Measurements from ENCODE around the gene NLRP10.

NLRP10 gene

GRCh38 chr11:7969756-7970646, 4.8 kb upstream of the NLRP10 start (continued):
- no peak for TF ChIP-seq TCF7L2 (IDR thresholded peaks at IDR 0.05; ENCODE audit: borderline replicate concordance, low read depth, low read length)
- TF ChIP-seq ZNF521 (tag by site-specific recombination; IDR thresholded peaks at IDR 0.05): no peak
- TF ChIP-seq ZNF23 (tag by site-specific recombination; IDR thresholded peaks at IDR 0.05; ENCODE audit: borderline replicate concordance): no peak
- TF ChIP-seq, protein P1, sequence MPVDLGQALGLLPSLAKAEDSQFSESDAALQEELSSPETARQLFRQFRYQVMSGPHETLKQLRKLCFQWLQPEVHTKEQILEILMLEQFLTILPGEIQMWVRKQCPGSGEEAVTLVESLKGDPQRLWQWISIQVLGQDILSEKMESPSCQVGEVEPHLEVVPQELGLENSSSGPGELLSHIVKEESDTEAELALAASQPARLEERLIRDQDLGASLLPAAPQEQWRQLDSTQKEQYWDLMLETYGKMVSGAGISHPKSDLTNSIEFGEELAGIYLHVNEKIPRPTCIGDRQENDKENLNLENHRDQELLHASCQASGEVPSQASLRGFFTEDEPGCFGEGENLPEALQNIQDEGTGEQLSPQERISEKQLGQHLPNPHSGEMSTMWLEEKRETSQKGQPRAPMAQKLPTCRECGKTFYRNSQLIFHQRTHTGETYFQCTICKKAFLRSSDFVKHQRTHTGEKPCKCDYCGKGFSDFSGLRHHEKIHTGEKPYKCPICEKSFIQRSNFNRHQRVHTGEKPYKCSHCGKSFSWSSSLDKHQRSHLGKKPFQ (tag by site-specific recombination; IDR thresholded peaks at IDR 0.05): no peak

DNA sequence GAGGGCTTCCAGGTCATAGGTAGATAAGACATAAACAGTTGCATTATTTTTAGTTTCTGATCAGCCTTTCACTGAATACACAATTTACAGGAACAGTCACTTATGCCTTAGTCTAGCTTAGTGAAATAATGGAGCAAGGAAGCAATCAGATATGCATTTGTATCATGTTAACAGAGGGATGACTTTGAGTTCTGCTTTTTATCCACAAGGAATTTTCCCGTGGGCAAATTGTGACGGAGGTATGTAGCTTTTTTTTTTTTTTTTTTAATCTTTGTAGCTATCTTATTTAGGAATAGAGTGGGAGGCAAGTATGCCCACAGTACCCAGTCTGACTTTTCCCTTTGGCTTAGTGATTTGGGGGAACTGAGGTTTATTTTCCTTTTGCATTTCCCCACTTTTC, 3.4 kb upstream of the NLRP10 start:
- Histone ChIP-seq H3K27ac (ENCODE audit: extremely low read depth, low read depth, low read length) (no peak overlapping the region), H3K4me3 (ENCODE audit: low read depth, low read length) (no peak overlapping the region), H3K4me1 (ENCODE audit: control insufficient read depth, insufficient read depth, low read length) (no peaks in the 10 kb centered on the region), H3K36me3 (ENCODE audit: control insufficient read depth in 2 of 2, insufficient read depth in 1 of 2, low read length in 2 of 2) (no peaks in the 10 kb centered on the region), H3K9me3 (ENCODE audit: control insufficient read depth, insufficient read depth, low read depth, low read length) (no peaks in the 10 kb centered on the region)
- ChIA-PET POLR2A (interaction anchor here (1.3 kb wide), 1 partner anchor 18 kb away, joined by 3 read pairs; the partner anchor contains the start of gene EIF3F), CTCF (interaction anchor here (1.1 to 2.2 kb wide), 2 partner anchors 18 to 76 kb away, joined by 8 read pairs; partner anchors contain the start of gene EIF3F)
- no peak for TF ChIP-seq PATZ1 (tag by site-specific recombination; IDR thresholded peaks at IDR 0.05)
- no peak for TF ChIP-seq ZNF701 (tag by site-specific recombination; IDR thresholded peaks at IDR 0.05)
- no peak for TF ChIP-seq ZNF155 (tag by site-specific recombination; IDR thresholded peaks at IDR 0.05)
- TF ChIP-seq ZNF629 (tag by site-specific recombination; IDR thresholded peaks at IDR 0.05): no peak
- no peak for TF ChIP-seq GLIS1 (tag by site-specific recombination; IDR thresholded peaks at IDR 0.05)
- TF ChIP-seq OSR2 (tag by site-specific recombination; IDR thresholded peaks at IDR 0.05): no peak
- no peak for TF ChIP-seq ZNF621 (tag by site-specific recombination; IDR thresholded peaks at IDR 0.05)

DNA sequence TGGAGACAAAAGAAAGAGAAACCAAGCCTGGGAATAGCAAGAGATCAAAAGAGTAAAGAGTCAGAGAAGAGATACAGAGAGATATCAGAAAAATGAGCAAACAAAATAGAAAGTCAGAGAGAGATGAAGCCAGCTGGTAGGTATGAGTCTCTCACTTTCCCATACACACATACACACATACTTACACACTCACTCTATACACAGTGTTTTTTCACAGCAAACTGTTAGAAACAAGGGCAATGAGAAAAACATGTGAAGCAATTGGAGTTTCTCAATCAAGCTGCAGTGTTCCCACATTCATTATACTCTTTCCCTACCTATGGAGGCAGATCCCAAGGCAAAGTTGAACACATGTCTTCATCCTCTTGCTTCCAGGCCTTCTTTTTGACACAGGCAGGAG, 2.6 kb upstream of the NLRP10 start:
- ChIA-PET CTCF (interaction anchor here (2.2 kb wide), 1 partner anchor 19 kb away, joined by 8 read pairs; the partner anchor contains the start of gene EIF3F), POLR2A (interaction anchor here (1.3 kb wide), 1 partner anchor 19 kb away, joined by 3 read pairs; the partner anchor contains the start of gene EIF3F)
- no peak overlapping the region for H3K27ac ChIP-seq (ENCODE audit: extremely low read depth, low read depth, low read length)
- no peaks in the 10 kb centered on the region for H3K9me3 ChIP-seq (ENCODE audit: control insufficient read depth, insufficient read depth, low read depth, low read length)
- no peak for TF ChIP-seq ZNF248 (tag by site-specific recombination; IDR thresholded peaks at IDR 0.05)
- no peak for TF ChIP-seq HOXA7 (CRISPR knock-in tag; IDR thresholded peaks at IDR 0.05; ENCODE audit: borderline replicate concordance)
- TF ChIP-seq KLF8 (tag by site-specific recombination; IDR thresholded peaks at IDR 0.05): no peak
- no peak for TF ChIP-seq ZNF664 (tag by site-specific recombination; IDR thresholded peaks at IDR 0.05)
- TF ChIP-seq KLF9 (tag by site-specific recombination; IDR thresholded peaks at IDR 0.05; ENCODE audit: low read depth): no peak
- no peak for TF ChIP-seq ZNF133 (tag by site-specific recombination; IDR thresholded peaks at IDR 0.05)
- no peak for TF ChIP-seq ZNF792 (tag by site-specific recombination; IDR thresholded peaks at IDR 0.05)
- no peak overlapping the region for H3K4me3 ChIP-seq (ENCODE audit: low read depth, low read length)
- no peaks in the 10 kb centered on the region for H3K4me1 ChIP-seq (ENCODE audit: control insufficient read depth, insufficient read depth, low read length)
- H3K36me3 ChIP-seq (ENCODE audit: control insufficient read depth in 2 of 2, insufficient read depth in 1 of 2, low read length in 2 of 2): no peaks in the 10 kb centered on the region

All from HEK293 (cell line).